Gastrocnemius medialis (tissue), 4 donors: ENCODE data around the gene SARM1. TPM values are rescaled to one million over a fixed set of nuclear protein-coding genes. Genes with fewer than 3 reads are reported as not detected.

Experiments
- ATAC-seq, 2 donors: fragments of 150-250 bp; one replicate each; pipeline ENCODE4 v1.9.1; 2016
- DNase-seq, 2 donors: peaks; one replicate each; pipeline ENCODE4 v3.0.0-alpha.2; 2019
- H3K27ac ChIP-seq, 4 donors: fragments of 200-600 bp; sonication (generic); 1 replicate in 1 of 4; 2 replicates in 3 of 4; pipeline ENCODE4 v1.5.1; 2016 to 2018; ENCODE audit warnings: mild to moderate bottlenecking in 2 of 4, moderate library complexity in 1 of 4
- H3K27me3 ChIP-seq, 3 donors: fragments of 200-600 bp; sonication (generic) in 2 of 3; 1 replicate in 1 of 3; 2 replicates in 2 of 3; pipeline versions ENCODE4 v1.5.1 to v1.6.0; 2016 to 2019; ENCODE audit warnings: mild to moderate bottlenecking in 1 of 3, moderate library complexity in 1 of 3
- H3K36me3 ChIP-seq, 2 donors: fragments of 200-600 bp; sonication (generic) in 1 of 2; one replicate each; pipeline ENCODE4 v1.5.1; 2017 to 2018
- H3K4me1 ChIP-seq, 2 donors: fragments of 200-600 bp; sonication (generic) in 1 of 2; one replicate each; pipeline ENCODE4 v1.5.1; 2016 to 2017; ENCODE audit warnings: mild to moderate bottlenecking in 2 of 2
- H3K4me3 ChIP-seq, 4 donors: fragments of 200-600 bp; sonication (generic) in 3 of 4; 1 replicate in 1 of 4; 2 replicates in 3 of 4; pipeline ENCODE4 v1.5.1; 2016 to 2019; ENCODE audit warnings: mild to moderate bottlenecking in 2 of 4
- H3K9me3 ChIP-seq, 3 donors: fragments of 200-600 bp; sonication (generic) in 2 of 3; 1 replicate in 1 of 3; 2 replicates in 2 of 3; pipeline ENCODE4 v1.5.1; 2016 to 2019
- POLR2A ChIP-seq, 2 donors: fragments of 450-650 bp; IDR thresholded peaks; one replicate each; pipeline ENCODE4 v1.6.1; 2017; ENCODE audit warnings: antibody characterized with exemption in 2 of 2, mild to moderate bottlenecking in 2 of 2, moderate library complexity in 2 of 2
- in situ Hi-C, 4 donors: fragments of 200-750 bp; cut with MboI; loops; one replicate each; pipeline versions ENCODE4 v1.15.0 to v1.8.0; 2017; ENCODE audit warnings: low sequenced_read_pairs in 4 of 4
- intact Hi-C: fragments of 100-400 bp; cut with DNase I; formaldehyde crosslinking; loops from one replicate; pipeline ENCODE4 v1.15.1; 2023; ENCODE audit warnings: low total_unique reads
- total RNA-seq, 4 donors: library from RNA; depleted of rRNA; stranded (reverse); fragments of >200 nt; gene quantifications; one replicate each; pipeline versions ENCODE4 v1.1.0 to v1.2.3, GENCODE V29; 2016
- TF ChIP-seq, protein P1 (sequence below), 5 experiments: fragments of 450-650 bp in 3 of 5; fragments of 200-600 bp in 2 of 5; sonication (generic) in 2 of 5; IDR thresholded peaks in 4 of 5; conservative IDR thresholded peaks in 1 of 5; 1 replicate in 4 of 5; 2 replicates in 1 of 5; pipeline ENCODE4 v1.5.1; 2016 to 2019; ENCODE audit warnings: antibody characterized with exemption in 5 of 5, mild to moderate bottlenecking in 3 of 5, moderate library complexity in 3 of 5

The SARM1 gene
- total RNA-seq, 4 donors from 2014 or later, result 0.78 to 1.9 (median 1.7) TPM

DNA sequence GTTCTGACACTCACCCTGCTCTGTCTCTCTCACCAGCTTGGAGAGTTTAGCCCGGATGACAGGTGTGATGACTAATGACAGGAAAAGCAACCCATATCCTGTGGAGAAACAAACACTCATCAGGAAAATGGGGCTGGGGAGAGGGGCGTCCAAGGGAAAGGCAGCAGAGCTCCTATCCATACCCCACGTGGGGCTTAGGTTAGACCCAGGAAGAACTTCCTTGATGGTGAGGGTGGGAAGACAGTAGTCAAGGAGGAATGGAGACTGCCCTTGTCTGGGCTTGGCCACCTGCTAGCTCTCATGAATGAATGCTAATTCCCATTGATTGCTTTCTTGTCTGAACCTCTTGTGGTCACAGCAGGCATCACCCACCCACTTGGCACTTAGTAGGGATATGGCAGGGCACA lies 30.7 kb downstream of the SARM1 start:
- H3K27ac ChIP-seq, result no peak overlapping the region
- H3K4me1 ChIP-seq, result peaks cover 8 to 15% of the 10 kb centered on the region in 2 donors
- H3K36me3 ChIP-seq, result peaks cover 0 to 18% of the 10 kb centered on the region in 2 donors

DNA sequence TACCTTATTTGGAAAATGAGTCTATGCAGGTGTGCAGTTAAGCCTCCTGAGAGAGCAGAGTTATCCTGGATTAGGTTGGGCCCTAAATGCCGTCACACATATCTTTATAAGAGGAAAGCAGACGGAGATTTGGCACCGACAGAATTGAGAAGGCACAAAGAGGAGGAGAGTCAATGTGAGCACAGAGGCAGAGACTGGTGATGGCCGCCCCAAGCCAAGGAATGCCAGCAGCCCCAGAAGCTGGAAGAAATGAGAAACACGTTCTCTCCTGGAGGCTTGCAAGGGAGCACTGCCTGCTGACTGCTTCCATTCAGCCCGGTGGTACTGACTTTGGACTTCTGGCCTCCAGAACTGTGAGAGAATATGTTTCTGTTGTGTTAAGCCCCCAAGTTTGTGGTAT lies 31.4 kb downstream of the SARM1 start:
- Histone ChIP-seq H3K4me1 (peaks cover 8 to 15% of the 10 kb centered on the region in 2 donors), H3K4me3 (no peak overlapping the region), H3K27ac (no peak overlapping the region), H3K27me3 (no peaks in the 10 kb centered on the region), H3K9me3 (no peaks in the 10 kb centered on the region), H3K36me3 (peaks cover 0 to 18% of the 10 kb centered on the region in 2 donors)
- in situ Hi-C loops (loop anchor here in 1 of 4 donors (25.0 kb wide), 2 partner anchors 109 to 166 kb away; partner anchors contain the start of gene FOXN1), intact Hi-C loops (no loop called here)
- TF ChIP-seq, protein P1, sequence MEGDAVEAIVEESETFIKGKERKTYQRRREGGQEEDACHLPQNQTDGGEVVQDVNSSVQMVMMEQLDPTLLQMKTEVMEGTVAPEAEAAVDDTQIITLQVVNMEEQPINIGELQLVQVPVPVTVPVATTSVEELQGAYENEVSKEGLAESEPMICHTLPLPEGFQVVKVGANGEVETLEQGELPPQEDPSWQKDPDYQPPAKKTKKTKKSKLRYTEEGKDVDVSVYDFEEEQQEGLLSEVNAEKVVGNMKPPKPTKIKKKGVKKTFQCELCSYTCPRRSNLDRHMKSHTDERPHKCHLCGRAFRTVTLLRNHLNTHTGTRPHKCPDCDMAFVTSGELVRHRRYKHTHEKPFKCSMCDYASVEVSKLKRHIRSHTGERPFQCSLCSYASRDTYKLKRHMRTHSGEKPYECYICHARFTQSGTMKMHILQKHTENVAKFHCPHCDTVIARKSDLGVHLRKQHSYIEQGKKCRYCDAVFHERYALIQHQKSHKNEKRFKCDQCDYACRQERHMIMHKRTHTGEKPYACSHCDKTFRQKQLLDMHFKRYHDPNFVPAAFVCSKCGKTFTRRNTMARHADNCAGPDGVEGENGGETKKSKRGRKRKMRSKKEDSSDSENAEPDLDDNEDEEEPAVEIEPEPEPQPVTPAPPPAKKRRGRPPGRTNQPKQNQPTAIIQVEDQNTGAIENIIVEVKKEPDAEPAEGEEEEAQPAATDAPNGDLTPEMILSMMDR (IDR thresholded peaks at IDR 0.05 in 4 of 5, conservative IDR thresholded peaks at IDR 0.05 in 1 of 5), result no peak
- no peak for TF ChIP-seq POLR2A (IDR thresholded peaks at IDR 0.05)
- ATAC-seq (no peak), DNase-seq (no peak)

More for the DNA sequence above, 30.7 kb downstream of the SARM1 start:
- in situ Hi-C loops (loop anchor here in 1 of 4 donors (25.0 kb wide), 2 partner anchors 110 to 165 kb away; partner anchors contain the start of gene FOXN1), intact Hi-C loops (no loop called here)
- H3K9me3 ChIP-seq, result no peaks in the 10 kb centered on the region
- ATAC-seq, result no peak
- no peak overlapping the region for H3K4me3 ChIP-seq
- no peak for DNase-seq
- H3K27me3 ChIP-seq, result no peaks in the 10 kb centered on the region
- TF ChIP-seq POLR2A (IDR thresholded peaks at IDR 0.05), result no peak
- TF ChIP-seq, protein P1 (IDR thresholded peaks at IDR 0.05 in 4 of 5, conservative IDR thresholded peaks at IDR 0.05 in 1 of 5), result no peak

DNA sequence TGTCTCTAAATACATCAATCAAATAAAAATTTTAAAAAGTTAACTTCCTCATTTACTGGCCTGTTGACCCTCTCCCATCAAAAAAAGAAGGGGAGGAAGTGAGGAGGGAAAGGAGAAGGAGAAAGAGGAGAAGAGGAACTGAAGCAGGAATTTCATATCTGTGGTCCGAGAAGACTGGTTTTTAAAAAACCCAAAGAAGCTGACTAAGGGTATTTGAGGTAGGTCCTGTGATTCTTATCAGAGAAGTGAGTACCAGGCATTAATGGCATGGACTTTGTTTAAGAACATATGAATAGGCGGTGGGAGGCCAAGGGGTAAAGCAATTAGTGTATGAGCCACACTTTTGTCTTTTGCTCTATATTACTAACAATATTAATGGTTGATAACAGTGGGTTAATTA lies 32.5 kb downstream of the SARM1 start:
- Histone ChIP-seq H3K4me3 (no peak overlapping the region), H3K4me1 (peaks cover 8 to 15% of the 10 kb centered on the region in 2 donors), H3K9me3 (no peaks in the 10 kb centered on the region), H3K36me3 (peaks cover 0 to 18% of the 10 kb centered on the region in 2 donors), H3K27me3 (no peaks in the 10 kb centered on the region), H3K27ac (no peak overlapping the region)
- no peak for DNase-seq
- TF ChIP-seq, protein P1 (IDR thresholded peaks at IDR 0.05 in 4 of 5, conservative IDR thresholded peaks at IDR 0.05 in 1 of 5), result no peak
- no peak for TF ChIP-seq POLR2A (IDR thresholded peaks at IDR 0.05)
- ATAC-seq, result no peak
- intact Hi-C loops, result no loop called here
- in situ Hi-C loops, result loop anchor here in 1 of 4 donors (25.0 kb wide), 2 partner anchors 108 to 167 kb away; partner anchors contain the start of gene FOXN1

DNA sequence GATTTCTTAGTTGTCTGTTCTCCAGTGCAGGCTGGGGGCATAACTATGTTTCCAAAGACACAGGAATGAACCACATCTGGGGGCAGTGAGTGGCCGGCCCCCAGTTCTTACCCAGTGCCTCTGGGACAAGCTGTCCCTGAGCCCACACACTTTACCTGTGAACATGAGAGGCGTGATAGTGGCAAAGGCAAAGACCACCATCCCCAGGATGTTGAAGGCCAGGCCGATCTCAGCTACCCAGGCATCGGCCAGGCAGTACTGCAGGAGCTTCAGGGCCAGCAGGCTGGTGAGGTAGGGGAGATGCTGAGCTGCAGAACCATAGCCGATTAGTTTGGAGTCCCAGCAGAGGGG lies 32.9 kb downstream of the SARM1 start:
- Histone ChIP-seq H3K36me3 (peaks cover 0 to 18% of the 10 kb centered on the region in 2 donors), H3K4me1 (peaks cover 8 to 15% of the 10 kb centered on the region in 2 donors), H3K9me3 (no peaks in the 10 kb centered on the region), H3K27me3 (no peaks in the 10 kb centered on the region), H3K27ac (no peak overlapping the region), H3K4me3 (no peak overlapping the region)
- intact Hi-C loops (no loop called here), in situ Hi-C loops (loop anchor here in 1 of 4 donors (25.0 kb wide), 2 partner anchors 108 to 167 kb away; partner anchors contain the start of gene FOXN1)
- ATAC-seq, result no peak
- no peak for TF ChIP-seq POLR2A (IDR thresholded peaks at IDR 0.05)
- TF ChIP-seq, protein P1 (IDR thresholded peaks at IDR 0.05 in 4 of 5, conservative IDR thresholded peaks at IDR 0.05 in 1 of 5), result no peak
- DNase-seq, result no peak
